Lower lobe of right lung (tissue), 2 donors: ENCODE measurements around the gene PRSS33. TPM values are rescaled to one million over a fixed set of nuclear protein-coding genes. Genes with fewer than 3 reads are reported as not detected.

Experiments
- ATAC-seq, 2 donors: fragments of 200-7000 bp; cut with Tn5 transposase; one replicate each; pipeline ENCODE4 v1.9.1; 2020 to 2022; ENCODE audit warnings: mild to moderate bottlenecking in 2 of 2, moderate library complexity in 2 of 2
- DNase-seq: peaks from one replicate; pipeline ENCODE4 v3.0.0-alpha.2; 2020
- H3K27ac ChIP-seq: fragments of 200-600 bp; one replicate; pipeline ENCODE4 v1.8.0; 2022
- H3K27me3 ChIP-seq: fragments of 200-600 bp; one replicate; pipeline ENCODE4 v1.8.0; 2022; ENCODE audit warnings: low read depth
- H3K36me3 ChIP-seq: fragments of 200-600 bp; one replicate; pipeline ENCODE4 v1.8.0; 2022; ENCODE audit warnings: mild to moderate bottlenecking
- H3K4me1 ChIP-seq: fragments of 200-600 bp; one replicate; pipeline ENCODE4 v1.8.0; 2022
- H3K4me3 ChIP-seq: fragments of 200-600 bp; one replicate; pipeline ENCODE4 v1.8.0; 2022; ENCODE audit warnings: mild to moderate bottlenecking
- H3K9me3 ChIP-seq: fragments of 200-600 bp; one replicate; pipeline ENCODE4 v1.8.0; 2022
- intact Hi-C: fragments of 100-400 bp; cut with DNase I; formaldehyde crosslinking; loops from one replicate; pipeline ENCODE4 v1.11.0; 2022
- total RNA-seq: library from RNA; stranded (reverse); fragmentation: NEBNext Ultra II Directional; extraction: Animal tissue kit (Norgen Biotek cat#: 25700); gene quantifications from one replicate; pipeline ENCODE4 v1.2.1, GENCODE V29; 2021
- TF ChIP-seq, protein P1 (sequence below): fragments of 200-600 bp; IDR thresholded peaks from one replicate; pipeline ENCODE4 v1.8.0; 2022; ENCODE audit warnings: antibody characterized with exemption, mild to moderate bottlenecking
- donor health status: DM: no; HTN: yes; CAD: no; lungs with severe emphysema.

Gene PRSS33
- total RNA-seq, 1 donor from 2014 or later, result not detected

DNA sequence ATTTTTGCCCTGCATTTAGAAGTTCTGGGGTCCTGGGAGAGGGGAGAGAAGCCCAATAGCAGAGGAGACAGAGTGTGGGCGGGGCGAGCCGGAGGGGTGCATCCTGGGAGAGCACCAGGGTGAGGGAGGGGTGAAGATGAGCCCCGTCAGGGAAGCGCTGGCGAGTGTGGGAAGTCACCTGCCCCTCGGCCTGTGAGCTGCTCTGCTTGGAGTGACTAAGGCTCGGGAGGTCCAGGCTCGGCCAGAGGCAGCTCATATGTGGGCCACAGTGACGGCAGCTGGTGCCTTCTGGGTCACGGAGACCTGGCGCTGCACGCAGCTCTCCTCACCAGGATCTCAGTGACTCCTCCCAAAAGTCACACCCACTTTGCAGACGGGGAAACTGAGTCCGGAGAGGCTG is 43.8 kb upstream of the PRSS33 start:
- TF ChIP-seq, protein P1, sequence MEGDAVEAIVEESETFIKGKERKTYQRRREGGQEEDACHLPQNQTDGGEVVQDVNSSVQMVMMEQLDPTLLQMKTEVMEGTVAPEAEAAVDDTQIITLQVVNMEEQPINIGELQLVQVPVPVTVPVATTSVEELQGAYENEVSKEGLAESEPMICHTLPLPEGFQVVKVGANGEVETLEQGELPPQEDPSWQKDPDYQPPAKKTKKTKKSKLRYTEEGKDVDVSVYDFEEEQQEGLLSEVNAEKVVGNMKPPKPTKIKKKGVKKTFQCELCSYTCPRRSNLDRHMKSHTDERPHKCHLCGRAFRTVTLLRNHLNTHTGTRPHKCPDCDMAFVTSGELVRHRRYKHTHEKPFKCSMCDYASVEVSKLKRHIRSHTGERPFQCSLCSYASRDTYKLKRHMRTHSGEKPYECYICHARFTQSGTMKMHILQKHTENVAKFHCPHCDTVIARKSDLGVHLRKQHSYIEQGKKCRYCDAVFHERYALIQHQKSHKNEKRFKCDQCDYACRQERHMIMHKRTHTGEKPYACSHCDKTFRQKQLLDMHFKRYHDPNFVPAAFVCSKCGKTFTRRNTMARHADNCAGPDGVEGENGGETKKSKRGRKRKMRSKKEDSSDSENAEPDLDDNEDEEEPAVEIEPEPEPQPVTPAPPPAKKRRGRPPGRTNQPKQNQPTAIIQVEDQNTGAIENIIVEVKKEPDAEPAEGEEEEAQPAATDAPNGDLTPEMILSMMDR, result no peak
- Histone ChIP-seq H3K27ac (no peak overlapping the region), H3K4me1 (peaks cover 9% of the 10 kb centered on the region), H3K4me3 (no peak overlapping the region), H3K27me3 (peaks cover 7% of the 10 kb centered on the region), H3K36me3 (no peaks in the 10 kb centered on the region), H3K9me3 (no peaks in the 10 kb centered on the region)
- peak; percentile 43 for DNase-seq
- intact Hi-C loops, result no loop called here
- ATAC-seq, result no peak

DNA sequence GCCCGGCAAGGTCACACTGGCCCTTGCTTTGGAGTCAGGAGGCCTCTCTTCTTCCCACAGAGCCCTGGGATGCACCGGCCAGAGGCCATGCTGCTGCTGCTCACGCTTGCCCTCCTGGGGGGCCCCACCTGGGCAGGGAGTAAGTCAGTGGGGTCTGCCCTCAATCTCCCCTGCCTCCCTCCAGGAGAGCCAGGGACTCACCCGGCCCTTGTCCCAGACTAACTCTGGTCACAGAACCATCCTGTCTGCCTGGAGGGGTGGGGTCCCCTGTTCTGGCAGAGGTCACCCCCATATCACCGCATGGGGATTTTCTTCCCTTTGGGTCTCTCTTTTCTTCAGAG is 43.0 kb upstream of the PRSS33 start:
- no peaks in the 10 kb centered on the region for H3K36me3 ChIP-seq
- intact Hi-C loops, result no loop called here
- no peak overlapping the region for H3K27ac ChIP-seq
- DNase-seq, result no peak
- H3K4me1 ChIP-seq, result peaks cover 9% of the 10 kb centered on the region
- H3K4me3 ChIP-seq, result peak overlapping the region; percentile 8
- H3K9me3 ChIP-seq, result no peaks in the 10 kb centered on the region
- H3K27me3 ChIP-seq, result peaks cover 14% of the 10 kb centered on the region
- ATAC-seq, result peak; percentile 5 to 6
- TF ChIP-seq, protein P1, result no peak

DNA sequence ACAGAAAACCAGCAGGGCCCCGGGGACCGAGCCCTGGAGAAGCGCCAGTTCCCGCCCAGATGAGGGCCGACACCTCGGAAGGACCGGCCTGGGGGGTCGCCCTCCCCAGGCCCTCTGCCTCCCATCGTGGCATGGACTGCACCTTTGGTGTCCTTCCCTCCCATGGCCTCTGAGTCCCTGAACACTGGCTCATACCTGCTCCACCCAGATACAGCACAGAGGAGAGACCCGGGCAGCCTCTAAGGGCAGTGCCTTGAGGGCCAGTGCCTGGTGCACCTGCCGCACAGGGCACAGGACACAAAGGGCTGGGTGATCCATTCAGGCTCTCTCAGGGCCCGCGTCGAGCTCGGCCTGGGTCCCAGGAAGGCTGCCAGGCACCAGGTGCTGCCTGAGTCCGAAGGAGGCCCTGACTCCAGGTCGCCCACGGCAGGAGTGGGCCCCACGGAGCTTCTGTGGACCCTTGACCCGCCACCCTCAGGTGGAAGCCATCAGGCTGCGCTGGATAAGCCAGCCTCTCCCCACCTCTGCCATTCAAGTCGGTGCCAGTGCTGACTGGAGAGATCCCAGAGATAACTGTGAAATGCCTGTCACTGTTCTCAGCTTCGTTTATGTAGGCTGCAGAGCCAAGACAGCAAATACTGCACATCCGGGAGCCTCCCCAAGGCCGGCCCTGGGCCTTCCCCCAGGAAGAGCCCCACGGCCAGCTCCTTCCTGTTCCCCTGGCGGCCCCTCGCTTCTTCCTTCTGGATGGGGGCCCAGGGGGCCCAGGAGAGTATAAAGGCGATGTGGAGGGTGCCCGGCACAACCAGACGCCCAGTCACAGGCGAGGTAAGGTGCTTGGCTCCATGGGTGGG is 42.4 kb upstream of the PRSS33 start, which contains the start of gene ZG16B:
Gene ZG16B, plus strand, starts transcription at position 803 of the 854 bp plus-strand sequence. CDS start 139 bp downstream, outside the sequence.
- Histone ChIP-seq H3K36me3 (no peaks in the 10 kb centered on the region), H3K4me3 (peak within 1 kb of the TSS; percentile 8), H3K27ac (no peak within 1 kb of the TSS), H3K27me3 (peaks cover 15% of the 10 kb centered on the region), H3K4me1 (peaks cover 9% of the 10 kb centered on the region), H3K9me3 (no peaks in the 10 kb centered on the region)
- intact Hi-C loops, result no loop called here
- TF ChIP-seq, protein P1, result no peak
- ATAC-seq (peak in 1 of 2 donors; percentile 4), DNase-seq (peak; percentile 42)

DNA sequence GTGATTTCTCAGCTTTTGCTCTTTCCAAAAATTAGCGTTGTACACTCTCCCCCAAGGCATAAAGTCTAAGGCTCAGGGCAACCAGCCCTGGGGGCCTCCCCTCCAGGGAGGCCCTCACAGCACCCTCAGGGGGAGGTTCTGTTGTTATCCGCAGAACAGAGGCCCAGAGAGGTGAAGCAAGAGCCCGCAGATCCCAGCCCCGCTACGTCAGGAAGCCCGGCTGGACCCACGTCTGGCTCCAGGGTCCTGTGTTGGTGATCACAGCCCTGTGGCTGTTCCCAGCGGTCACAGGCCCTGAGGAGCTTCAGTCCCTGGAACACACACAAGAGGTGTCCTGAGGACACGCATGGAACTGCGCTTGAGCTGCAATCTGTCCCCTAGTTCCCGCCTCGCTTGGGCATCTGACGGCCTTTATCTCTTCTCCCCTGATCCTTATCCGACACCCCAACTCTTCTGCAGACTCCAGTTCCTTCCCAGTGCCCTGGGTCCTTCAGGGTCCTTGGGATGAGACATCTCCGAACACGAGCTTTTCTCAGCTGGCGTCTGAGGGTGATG is 41.6 kb upstream of the PRSS33 start:
- TF ChIP-seq, protein P1, result no peak
- Histone ChIP-seq H3K4me1 (peaks cover 9% of the 10 kb centered on the region), H3K27ac (no peak overlapping the region), H3K36me3 (no peaks in the 10 kb centered on the region), H3K4me3 (no peak overlapping the region), H3K9me3 (no peaks in the 10 kb centered on the region), H3K27me3 (peaks cover 15% of the 10 kb centered on the region)
- intact Hi-C loops, result no loop called here
- ATAC-seq (no peak), DNase-seq (peak; percentile 16)

DNA sequence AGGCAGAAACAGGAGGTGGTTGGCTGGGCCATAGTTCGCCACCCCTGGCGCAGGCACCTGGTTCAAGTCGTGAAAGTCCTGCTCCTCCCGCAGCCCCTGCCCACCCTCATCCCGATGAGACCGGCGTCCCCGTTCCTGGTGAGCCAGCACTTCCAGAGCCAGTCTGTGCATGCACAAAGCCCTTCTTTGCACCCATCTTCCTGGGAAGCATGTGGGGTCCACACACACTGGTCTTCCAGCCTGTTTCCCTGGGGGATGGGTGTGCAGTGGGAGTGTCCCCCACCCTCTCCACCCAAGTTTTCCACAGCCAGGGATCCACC is 41.1 kb upstream of the PRSS33 start:
- ATAC-seq (no peak), DNase-seq (peak; percentile 42)

More for the DNA sequence above, 41.1 kb upstream of the PRSS33 start:
- TF ChIP-seq, protein P1, result no peak
- H3K27ac ChIP-seq, result no peak overlapping the region
- no peaks in the 10 kb centered on the region for H3K9me3 ChIP-seq
- no peak overlapping the region for H3K4me3 ChIP-seq
- peaks cover 15% of the 10 kb centered on the region for H3K27me3 ChIP-seq
- no peaks in the 10 kb centered on the region for H3K36me3 ChIP-seq
- intact Hi-C loops, result no loop called here
- peaks cover 9% of the 10 kb centered on the region for H3K4me1 ChIP-seq
